ENCODE measurements around the gene FBXW7. TPM values are rescaled to one million over a fixed set of nuclear protein-coding genes. Genes with fewer than 3 reads are reported as not detected.

Gene FBXW7
- polyA plus RNA-seq, 1 donor from 2014 or later = 55.7 TPM

- no peaks in the 10 kb centered on the region for H3K9me2 ChIP-seq (ENCODE audit: insufficient read depth, low read length)
- H3K27ac ChIP-seq (ENCODE audit: low read length) = no peak overlapping the region
- no peak overlapping the region for H3K9ac ChIP-seq (ENCODE audit: low read length)
- H4K20me1 ChIP-seq (ENCODE audit: insufficient read depth) = no peaks in the 10 kb centered on the region
- no peak overlapping the region for H3K4me3 ChIP-seq (ENCODE audit: low read length)
- no peak overlapping the region for H2AFZ ChIP-seq (ENCODE audit: low read depth, low read length)
- H3K4me2 ChIP-seq (ENCODE audit: low read length) = no peak overlapping the region
- H3K27me3 ChIP-seq (ENCODE audit: insufficient read depth, low read depth, low read length) = no peaks in the 10 kb centered on the region
- no peaks in the 10 kb centered on the region for H3K9me3 ChIP-seq (ENCODE audit: low read length)
- no peak for TF ChIP-seq TAF1 (IDR thresholded peaks at IDR 0.05; ENCODE audit: low read depth)
- TF ChIP-seq MXI1 (conservative IDR thresholded peaks at IDR 0.05; ENCODE audit: poor library complexity, severe bottlenecking) = no peak
- TF ChIP-seq CTCF (IDR thresholded peaks at IDR 0.05; ENCODE audit: poor library complexity, severe bottlenecking) = no peak
- no peak for TF ChIP-seq REST (IDR thresholded peaks at IDR 0.05; ENCODE audit: borderline replicate concordance)
- no peak for TF ChIP-seq EZH2 (IDR thresholded peaks at IDR 0.05; ENCODE audit: borderline replicate concordance, insufficient read depth, low read length, poor library complexity, severe bottlenecking)
- no peak for TF ChIP-seq RAD21 (conservative IDR thresholded peaks at IDR 0.05)
- no peak for TF ChIP-seq POLR2AphosphoS5 (IDR thresholded peaks at IDR 0.05)
- TF ChIP-seq SMC3 (conservative IDR thresholded peaks at IDR 0.05; ENCODE audit: poor library complexity) = no peak
- no peak for TF ChIP-seq EP300 (conservative IDR thresholded peaks at IDR 0.05; ENCODE audit: poor library complexity, severe bottlenecking)
- H3F3A ChIP-seq (ENCODE audit: insufficient read depth, low read length, poor library complexity, severe bottlenecking) = no peaks in the 10 kb centered on the region
- H3K36me3 ChIP-seq (ENCODE audit: insufficient read depth, low read length) = no peaks in the 10 kb centered on the region
- no peaks in the 10 kb centered on the region for H3K79me2 ChIP-seq (replicated peaks; ENCODE audit: insufficient read depth, low read length)
Observed at GRCh38 chr4:152294765-152295164, 241.1 kb downstream of the FBXW7 start.

GRCh38 chr4:152294331-152294730 lies 241.6 kb downstream of the FBXW7 start:
- H3K9me2 ChIP-seq (ENCODE audit: insufficient read depth, low read length) = no peaks in the 10 kb centered on the region
- H2AFZ ChIP-seq (ENCODE audit: low read depth, low read length) = no peak overlapping the region
- H3K27ac ChIP-seq (ENCODE audit: low read length) = no peak overlapping the region
- no peaks in the 10 kb centered on the region for H3K79me2 ChIP-seq (replicated peaks; ENCODE audit: insufficient read depth, low read length)
- no peak overlapping the region for H3K4me2 ChIP-seq (ENCODE audit: low read length)
- no peaks in the 10 kb centered on the region for H3K27me3 ChIP-seq (ENCODE audit: insufficient read depth, low read depth, low read length)
- no peaks in the 10 kb centered on the region for H4K20me1 ChIP-seq (ENCODE audit: insufficient read depth)
- no peaks in the 10 kb centered on the region for H3K9me3 ChIP-seq (ENCODE audit: low read length)
- no peak overlapping the region for H3K9ac ChIP-seq (ENCODE audit: low read length)
- no peaks in the 10 kb centered on the region for H3F3A ChIP-seq (ENCODE audit: insufficient read depth, low read length, poor library complexity, severe bottlenecking)
- H3K36me3 ChIP-seq (ENCODE audit: insufficient read depth, low read length) = no peaks in the 10 kb centered on the region
- TF ChIP-seq RAD21 (conservative IDR thresholded peaks at IDR 0.05) (no peak), POLR2AphosphoS5 (IDR thresholded peaks at IDR 0.05) (no peak), CTCF (IDR thresholded peaks at IDR 0.05; ENCODE audit: poor library complexity, severe bottlenecking) (no peak), EP300 (conservative IDR thresholded peaks at IDR 0.05; ENCODE audit: poor library complexity, severe bottlenecking) (no peak), SMC3 (conservative IDR thresholded peaks at IDR 0.05; ENCODE audit: poor library complexity) (no peak), REST (IDR thresholded peaks at IDR 0.05; ENCODE audit: borderline replicate concordance) (no peak), EZH2 (IDR thresholded peaks at IDR 0.05; ENCODE audit: borderline replicate concordance, insufficient read depth, low read length, poor library complexity, severe bottlenecking) (no peak), TAF1 (IDR thresholded peaks at IDR 0.05; ENCODE audit: low read depth) (no peak), MXI1 (conservative IDR thresholded peaks at IDR 0.05; ENCODE audit: poor library complexity, severe bottlenecking) (no peak)
- H3K4me3 ChIP-seq (ENCODE audit: low read length) = no peak overlapping the region

All from neural cell (in vitro differentiated cells).